Epithelial cell of proximal tubule (primary cell): ENCODE measurements around the gene NAV2. TPM values are rescaled to one million over a fixed set of nuclear protein-coding genes. Genes with fewer than 3 reads are reported as not detected.

Experiments used
- DNase-seq: peaks from one replicate; pipeline ENCODE4 v3.0.0-alpha.2; 2011; ENCODE audit warnings: low read depth
- H3K4me3 ChIP-seq: 2 replicates; pipeline ENCODE4 v1.5.1; 2011; ENCODE audit warnings: low read depth, mild to moderate bottlenecking, low read length
- CTCF ChIP-seq: conservative IDR thresholded peaks from 2 replicates; pipeline ENCODE4 v1.5.1; 2012; ENCODE audit warnings: low read depth, mild to moderate bottlenecking, low read length
- total RNA-seq: library from RNA; depleted of rRNA; stranded (reverse); fragments of >200 nt; gene quantifications from 2 replicates; pipeline ENCODE4 v1.2.3, GENCODE V29; 2015

NAV2 gene
- total RNA-seq, 1 donor from 2014 or later = 19.0 TPM

- H3K4me3 ChIP-seq = no peak overlapping the region
- no peak for DNase-seq
Measured at GRCh38 chr11:19812096-19812495, 99.5 kb downstream of the NAV2 start.

GRCh38 chr11:19812710-19813109, 100.1 kb downstream of the NAV2 start:
- DNase-seq = no peak
- no peak for TF ChIP-seq CTCF
- no peak overlapping the region for H3K4me3 ChIP-seq

More at GRCh38 chr11:19812096-19812495, 99.5 kb downstream of the NAV2 start:
- TF ChIP-seq CTCF = no peak

GRCh38 chr11:19813158-19813879, 100.7 kb downstream of the NAV2 start:
- DNase-seq = no peak
- no peak overlapping the region for H3K4me3 ChIP-seq
- no peak for TF ChIP-seq CTCF

GRCh38 chr11:19814421-19814820, 101.8 kb downstream of the NAV2 start:
- H3K4me3 ChIP-seq = no peak overlapping the region
- no peak for DNase-seq
- TF ChIP-seq CTCF = peak; percentile 33

- TF ChIP-seq CTCF = no peak
Measured at GRCh38 chr11:19816040-19816439, 103.4 kb downstream of the NAV2 start.

GRCh38 chr11:19816817-19817216, 104.2 kb downstream of the NAV2 start:
- no peak for TF ChIP-seq CTCF
- no peak for DNase-seq
- H3K4me3 ChIP-seq = no peak overlapping the region

More at GRCh38 chr11:19816040-19816439, 103.4 kb downstream of the NAV2 start:
- H3K4me3 ChIP-seq = no peak overlapping the region
- DNase-seq = no peak
